A549 (cell line): ENCODE measurements around the gene FAR1. TPM values are rescaled to one million over a fixed set of nuclear protein-coding genes. Genes with fewer than 3 reads are reported as not detected.

Experiments
- ATAC-seq, 2 experiments: fragments of 200-7000 bp in 1 of 2; fragments of >200 bp in 1 of 2; cut with Nextera tagmentation in 1 of 2; cut with Tn5 transposase in 1 of 2; 3 replicates each; pipeline versions ENCODE4 v1.8.0 to v1.9.1; 2018 to 2020; ENCODE audit warnings: mild to moderate bottlenecking in 1 of 2, moderate library complexity in 1 of 2
- CTCF ChIA-PET: fragments of 300-600 bp; sonication (Branson Sonifier 250); formaldehyde crosslinking; extraction: SDS; loops from one replicate; lab custom pipeline; 2021; ENCODE audit warnings: antibody characterized with exemption, inconsistent platforms; lab: Yijun Ruan, JAX
- POLR2A ChIA-PET: fragments of 350-600 bp; formaldehyde crosslinking; extraction: SDS; loops from one replicate; lab custom pipeline; 2021; ENCODE audit warnings: antibody characterized with exemption, inconsistent platforms; lab: Yijun Ruan, JAX
- DNase-seq, 2 experiments: peaks; one replicate each; pipeline versions ENCODE4 v3.0.0 to v3.0.0-alpha.2; 2011 to 2016; ENCODE audit warnings: low read depth in 1 of 2, low spot score in 1 of 2
- FAIRE-seq: peaks from 2 replicates; lab custom pipeline; 2011; peaks lifted over from hg19 to GRCh38; lab: Jason Lieb, UNC
- H3K27ac ChIP-seq, 2 experiments: fragments of >200 bp; sonication (Bioruptor Twin); formaldehyde crosslinking; 3 replicates each; pipeline ENCODE4 v1.5.1; 2016 to 2017
- H3K4me1 ChIP-seq: fragments of >200 bp; sonication (Bioruptor Twin); formaldehyde crosslinking; 3 replicates; pipeline ENCODE4 v1.6.1; 2016
- H3K4me2 ChIP-seq: fragments of >200 bp; sonication (Bioruptor Twin); formaldehyde crosslinking; 3 replicates; pipeline ENCODE4 v1.6.1; 2016
- H3K4me3 ChIP-seq: fragments of >200 bp; sonication (Bioruptor Twin); formaldehyde crosslinking; 3 replicates; pipeline ENCODE4 v1.5.1; 2016
- H3K9me3 ChIP-seq: fragments of >200 bp; sonication (Bioruptor Twin); formaldehyde crosslinking; 3 replicates; pipeline ENCODE4 v1.6.1; 2016
- CBX2 ChIP-seq: fragments of 200-600 bp; sonication (generic); IDR thresholded peaks from 2 replicates; pipeline ENCODE4 v1.6.1; 2016; ENCODE audit warnings: low read depth, mild to moderate bottlenecking, borderline replicate concordance
- CEBPB ChIP-seq, 2 experiments: fragments of >200 bp in 1 of 2; sonication (Bioruptor Twin) in 1 of 2; formaldehyde crosslinking in 1 of 2; IDR thresholded peaks; 2 replicates each; pipeline ENCODE4 v1.6.1; 2012 to 2016
- CHD4 ChIP-seq: fragments of 200-600 bp; sonication (generic); IDR thresholded peaks from 2 replicates; pipeline ENCODE4 v1.6.1; 2016; ENCODE audit warnings: antibody characterized with exemption, mild to moderate bottlenecking, borderline replicate concordance
- FOXS1 ChIP-seq: fragments of 250-450 bp; sonication (Bioruptor Pico); IDR thresholded peaks from 2 replicates; pipeline ENCODE4 v1.5.0; 2020; ENCODE audit warnings: mild to moderate bottlenecking, moderate library complexity
- GATA3 ChIP-seq: IDR thresholded peaks from 2 replicates; pipeline ENCODE4 v1.6.1; 2012; ENCODE audit warnings: borderline replicate concordance
- KDM5A ChIP-seq: fragments of 200-600 bp; sonication (generic); IDR thresholded peaks from 2 replicates; pipeline ENCODE4 v1.6.1; 2016; ENCODE audit warnings: antibody characterized with exemption, mild to moderate bottlenecking
- MAFK ChIP-seq: fragments of 450-650 bp; IDR thresholded peaks from 2 replicates; pipeline ENCODE4 v1.6.1; 2014; ENCODE audit not compliant: partially characterized antibody
- POLR2A ChIP-seq: IDR thresholded peaks from 2 replicates; pipeline ENCODE4 v1.6.1; 2012; ENCODE audit warnings: mild to moderate bottlenecking, low read length
- RAD21 ChIP-seq, 2 experiments: fragments of >200 bp in 1 of 2; sonication (Bioruptor Twin) in 1 of 2; formaldehyde crosslinking in 1 of 2; IDR thresholded peaks in 1 of 2; conservative IDR thresholded peaks in 1 of 2; 2 replicates in 1 of 2; 3 replicates in 1 of 2; pipeline ENCODE4 v1.6.1; 2012 to 2018; ENCODE audit warnings: inconsistent platforms in 1 of 2
- RARB ChIP-seq: fragments of 250-450 bp; sonication (Bioruptor Pico); IDR thresholded peaks from 2 replicates; pipeline ENCODE4 v1.8.0; 2021; ENCODE audit warnings: mild to moderate bottlenecking, moderate library complexity
- RNF2 ChIP-seq: fragments of 200-600 bp; sonication (generic); IDR thresholded peaks from 2 replicates; pipeline ENCODE4 v1.6.1; 2016; ENCODE audit warnings: low read depth, mild to moderate bottlenecking, antibody characterized with exemption, moderate library complexity, borderline replicate concordance
- ZFP36 ChIP-seq: fragments of 450-650 bp; IDR thresholded peaks from 2 replicates; pipeline ENCODE4 v1.6.1; 2014; ENCODE audit warnings: borderline replicate concordance; ENCODE audit not compliant: partially characterized antibody
- WGBS: methylation state at CpG from one replicate; pipeline ENCODE4 v1.1.6; 2017; ENCODE audit errors: missing lambda C conversion rate; 5-methylcytosine and 5-hydroxymethylcytosine counted together
- polyA plus RNA-seq, 4 experiments: library from polyadenylated mRNA; depleted of rRNA in 3 of 4; stranded (reverse); fragments of >200 nt; fragmentation: RNase III in 1 of 4; extraction: RNeasy Plus Mini Kit Qiagen cat#74134 plus additional on column Dnase treatment in 1 of 4; gene quantifications; 2 replicates in 3 of 4; 3 replicates in 1 of 4; pipeline ENCODE4 v1.2.3, GENCODE V29; 2011 to 2017
- TF ChIP-seq, protein P1 (sequence below): IDR thresholded peaks from 2 replicates; pipeline ENCODE4 v1.6.1; 2012; ENCODE audit warnings: low read depth, borderline replicate concordance
- TF ChIP-seq, protein P2 (sequence below): fragments of 250-450 bp; sonication (Bioruptor Pico); IDR thresholded peaks from 2 replicates; pipeline ENCODE4 v1.5.0; 2021; ENCODE audit warnings: mild to moderate bottlenecking, moderate library complexity, borderline replicate concordance

The FAR1 gene
- polyA plus RNA-seq, 2 of the 4 experiments (the other 2 are of a cell fraction), result 41.8 to 119 TPM

DNA sequence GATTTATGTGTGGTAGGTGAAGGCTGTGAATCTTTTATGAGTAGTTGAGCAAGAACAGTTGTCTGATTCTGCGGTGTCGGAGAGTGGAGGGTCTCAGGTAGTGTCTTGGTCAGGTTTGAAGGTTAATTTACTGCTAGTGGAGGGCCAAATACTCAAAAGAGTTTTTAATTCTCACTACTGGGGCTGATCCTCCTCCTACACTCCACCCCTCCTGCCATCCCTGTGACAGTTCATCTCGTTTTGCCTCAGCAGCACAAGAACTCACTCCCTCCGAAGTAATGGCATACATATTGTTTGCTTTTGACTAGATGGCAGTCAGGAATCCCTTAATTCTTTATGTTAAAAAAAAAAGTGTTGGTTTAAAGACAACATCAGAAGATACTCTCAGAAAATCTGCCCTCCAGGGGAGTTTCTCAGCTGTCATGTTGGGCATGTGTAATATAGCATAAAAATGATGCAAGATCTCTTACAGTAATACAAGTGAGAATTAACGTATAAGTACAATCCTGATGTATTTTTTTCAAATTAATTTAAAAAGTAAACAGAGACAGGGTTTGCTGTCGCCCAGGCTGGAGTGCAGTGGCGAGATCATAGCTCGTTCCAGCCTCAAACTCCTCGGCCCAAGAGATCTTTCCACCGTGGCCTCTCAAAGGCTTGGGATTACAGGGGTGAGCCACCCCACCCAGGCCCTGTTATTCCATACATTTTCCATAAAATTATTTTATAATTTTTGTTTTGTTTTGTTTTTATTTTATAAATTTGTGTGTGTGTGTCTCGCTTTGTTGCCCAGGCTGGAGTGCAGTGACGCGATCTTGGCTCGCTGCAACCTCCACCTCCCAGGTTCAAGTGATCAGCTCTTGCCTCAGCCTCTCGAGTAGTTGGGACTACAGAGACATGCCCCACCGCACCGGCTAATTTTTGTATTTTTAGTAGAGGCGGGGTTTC, 1.3 kb downstream of the FAR1 start:
- no peak for DNase-seq
- TF ChIP-seq CBX2 (no peak), CEBPB (IDR thresholded peaks at IDR 0.05) (peak; percentile 35 to 45; a peak in 2 of 4 replicates), KDM5A (no peak)
- Histone ChIP-seq H3K4me3 (peak overlapping the region; percentile 98), H3K4me2 (peak overlapping the region; percentile 90), H3K9me3 (no peaks in the 10 kb centered on the region), H3K4me1 (peaks cover 19% of the 10 kb centered on the region; the same call in 2 of the 3 replicates), H3K27ac (peak overlapping the region; percentile 90 to 96)
- WGBS, result 66% methylated on average over 16 of the region's 18 CpGs
- POLR2A ChIA-PET, result no interaction called here
- CTCF ChIA-PET, result no interaction called here
- no peak for ATAC-seq
- FAIRE-seq, result no peak

DNA sequence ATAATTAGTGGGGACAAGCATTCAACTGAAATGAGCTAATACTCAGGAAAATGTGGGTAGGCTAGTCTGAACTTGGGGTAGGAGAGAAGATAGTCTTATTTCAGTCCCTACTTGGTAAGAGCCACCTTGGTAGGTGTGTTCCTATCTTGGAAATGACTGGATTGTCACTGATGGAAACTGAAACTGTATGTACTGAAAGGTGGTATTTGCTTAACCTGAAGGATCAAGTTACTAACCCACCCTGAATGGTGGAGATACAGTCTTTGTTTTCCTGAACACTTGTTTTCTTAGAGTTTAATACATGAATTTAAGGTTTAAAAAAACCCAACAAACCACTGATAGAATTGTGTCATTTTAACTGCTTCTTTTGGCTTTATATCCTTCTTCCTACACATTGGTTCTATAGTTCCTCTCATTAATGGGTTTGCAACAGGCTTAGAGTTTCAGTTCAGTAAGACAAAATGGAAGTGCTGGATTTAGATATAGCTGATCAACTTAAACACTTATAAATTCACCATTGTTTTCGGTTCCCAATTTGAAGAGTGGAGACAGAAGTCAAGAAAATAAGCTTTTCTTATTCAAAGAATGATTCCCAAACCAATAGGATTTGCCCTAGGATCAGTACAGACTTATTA, 4.2 kb downstream of the FAR1 start:
- no peak overlapping the region for H3K4me3 ChIP-seq
- FAIRE-seq, result no peak
- no peak for ATAC-seq
- CTCF ChIA-PET, result interaction anchor here (0.7 kb wide), 1 partner anchor 63 kb away, joined by 3 read pairs; no protein-coding TSS in a partner anchor
- TF ChIP-seq CHD4 (no peak), RAD21 (conservative IDR thresholded peaks at IDR 0.05 in 1 of 2, IDR thresholded peaks at IDR 0.05 in 1 of 2) (no peak), CBX2 (no peak), RNF2 (no peak)
- DNase-seq, result no peak
- POLR2A ChIA-PET, result no interaction called here
- WGBS, result 94% methylated on average over 1 of the region's 1 CpG
- no peak overlapping the region for H3K27ac ChIP-seq
- peaks cover 37% of the 10 kb centered on the region for H3K4me1 ChIP-seq
- no peaks in the 10 kb centered on the region for H3K9me3 ChIP-seq
- no peak overlapping the region for H3K4me2 ChIP-seq

DNA sequence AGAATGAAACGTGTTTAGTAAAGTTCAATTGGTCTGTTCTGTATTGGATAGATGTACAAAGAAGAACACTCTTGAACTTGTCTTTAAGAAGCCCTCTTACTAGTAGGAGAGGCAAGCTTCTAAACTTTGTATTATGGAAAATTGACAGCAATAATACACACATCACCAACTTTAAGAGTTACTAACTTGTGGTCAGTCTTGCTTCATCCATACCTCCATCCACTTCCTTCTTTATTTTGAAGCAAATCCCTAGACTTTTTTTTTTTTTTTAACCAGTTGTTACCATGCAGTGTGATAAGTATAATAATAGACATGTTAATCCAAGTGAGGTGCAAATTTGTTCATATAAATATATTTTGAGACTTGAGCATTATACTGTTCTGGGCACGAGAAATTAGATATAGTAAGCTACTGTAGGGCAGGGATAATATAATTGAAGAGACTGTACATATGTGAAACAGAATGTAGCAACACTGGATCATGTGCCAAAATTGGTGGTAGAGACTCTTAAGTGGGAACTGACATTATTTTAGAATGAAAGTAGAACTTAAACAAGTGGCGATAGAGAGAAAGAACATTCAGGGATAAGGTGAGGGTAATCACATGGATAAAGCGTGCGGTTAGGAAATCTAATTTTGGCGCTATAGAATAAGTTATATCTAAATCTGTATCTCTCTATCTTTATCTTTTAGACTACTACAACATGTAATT, 6.5 kb downstream of the FAR1 start:
- WGBS, result 76% methylated on average over 6 of the region's 6 CpGs
- DNase-seq, result no peak
- no peak for ATAC-seq
- Histone ChIP-seq H3K4me1 (peaks cover 35% of the 10 kb centered on the region), H3K9me3 (no peaks in the 10 kb centered on the region), H3K27ac (no peak overlapping the region), H3K4me2 (no peak overlapping the region), H3K4me3 (no peak overlapping the region)
- ChIA-PET POLR2A (no interaction called here), CTCF (interaction anchor here (0.7 to 0.9 kb wide), 2 partner anchors 19 to 290 kb away, joined by 3 read pairs; no protein-coding TSS in a partner anchor)
- TF ChIP-seq RARB (CRISPR knock-in tag) (no peak), GATA3 (no peak), ZFP36 (no peak), POLR2A (no peak), MAFK (no peak), FOXS1 (no peak), CBX2 (no peak)
- TF ChIP-seq, protein P1, sequence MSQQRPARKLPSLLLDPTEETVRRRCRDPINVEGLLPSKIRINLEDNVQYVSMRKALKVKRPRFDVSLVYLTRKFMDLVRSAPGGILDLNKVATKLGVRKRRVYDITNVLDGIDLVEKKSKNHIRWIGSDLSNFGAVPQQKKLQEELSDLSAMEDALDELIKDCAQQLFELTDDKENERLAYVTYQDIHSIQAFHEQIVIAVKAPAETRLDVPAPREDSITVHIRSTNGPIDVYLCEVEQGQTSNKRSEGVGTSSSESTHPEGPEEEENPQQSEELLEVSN, result no peak
- TF ChIP-seq, protein P2, sequence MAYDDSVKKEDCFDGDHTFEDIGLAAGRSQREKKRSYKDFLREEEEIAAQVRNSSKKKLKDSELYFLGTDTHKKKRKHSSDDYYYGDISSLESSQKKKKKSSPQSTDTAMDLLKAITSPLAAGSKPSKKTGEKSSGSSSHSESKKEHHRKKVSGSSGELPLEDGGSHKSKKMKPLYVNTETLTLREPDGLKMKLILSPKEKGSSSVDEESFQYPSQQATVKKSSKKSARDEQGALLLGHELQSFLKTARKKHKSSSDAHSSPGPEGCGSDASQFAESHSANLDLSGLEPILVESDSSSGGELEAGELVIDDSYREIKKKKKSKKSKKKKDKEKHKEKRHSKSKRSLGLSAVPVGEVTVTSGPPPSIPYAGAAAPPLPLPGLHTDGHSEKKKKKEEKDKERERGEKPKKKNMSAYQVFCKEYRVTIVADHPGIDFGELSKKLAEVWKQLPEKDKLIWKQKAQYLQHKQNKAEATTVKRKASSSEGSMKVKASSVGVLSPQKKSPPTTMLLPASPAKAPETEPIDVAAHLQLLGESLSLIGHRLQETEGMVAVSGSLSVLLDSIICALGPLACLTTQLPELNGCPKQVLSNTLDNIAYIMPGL (CRISPR knock-in tag), result no peak
- FAIRE-seq, result no peak
